MV-4-11 (cell line): ENCODE data around the gene PRM3.

Experiments
- DNase-seq: peaks from one replicate; lab custom pipeline; 2025; lab: John Stamatoyannopoulos, UW

Gene PRM3

DNA sequence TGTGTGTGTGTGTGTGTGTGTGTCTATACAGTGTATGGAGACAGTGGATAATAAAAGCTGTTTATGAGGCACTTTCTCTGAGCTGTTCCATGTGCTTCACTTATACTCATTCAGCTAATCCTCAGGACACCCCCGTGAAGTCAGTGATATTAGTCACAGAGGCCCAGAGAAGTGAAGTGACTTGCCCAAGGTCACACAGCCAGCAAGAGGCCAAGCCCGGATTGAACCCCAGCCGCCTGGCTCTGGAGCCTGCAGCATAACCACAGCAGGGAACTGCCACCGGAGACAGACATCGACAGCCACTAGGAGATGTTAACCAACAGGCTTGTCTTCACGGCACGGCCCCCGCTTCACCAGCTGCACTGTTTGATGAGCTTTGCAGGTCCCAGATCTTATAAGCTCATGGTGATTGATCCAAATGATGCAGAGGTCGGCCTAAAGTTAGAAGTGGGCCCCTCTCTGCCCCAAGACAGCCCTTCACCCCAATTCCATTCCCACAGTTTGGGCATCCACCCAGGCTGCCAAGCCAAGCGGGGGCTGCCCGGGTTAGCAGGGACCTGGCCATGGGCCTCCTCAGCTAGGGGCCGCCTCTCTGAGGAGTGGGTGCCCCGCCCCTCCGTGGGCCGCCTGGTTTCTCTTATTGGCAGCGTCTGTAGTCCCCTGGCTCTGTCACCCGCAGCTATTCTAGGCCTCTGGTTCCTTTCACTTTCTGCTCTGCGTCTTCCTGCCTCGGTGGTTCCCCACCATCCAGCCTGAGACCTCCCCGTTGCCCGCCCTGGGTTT is 48.3 kb downstream of the PRM3 start:
- DNase-seq = peak; percentile 79

DNA sequence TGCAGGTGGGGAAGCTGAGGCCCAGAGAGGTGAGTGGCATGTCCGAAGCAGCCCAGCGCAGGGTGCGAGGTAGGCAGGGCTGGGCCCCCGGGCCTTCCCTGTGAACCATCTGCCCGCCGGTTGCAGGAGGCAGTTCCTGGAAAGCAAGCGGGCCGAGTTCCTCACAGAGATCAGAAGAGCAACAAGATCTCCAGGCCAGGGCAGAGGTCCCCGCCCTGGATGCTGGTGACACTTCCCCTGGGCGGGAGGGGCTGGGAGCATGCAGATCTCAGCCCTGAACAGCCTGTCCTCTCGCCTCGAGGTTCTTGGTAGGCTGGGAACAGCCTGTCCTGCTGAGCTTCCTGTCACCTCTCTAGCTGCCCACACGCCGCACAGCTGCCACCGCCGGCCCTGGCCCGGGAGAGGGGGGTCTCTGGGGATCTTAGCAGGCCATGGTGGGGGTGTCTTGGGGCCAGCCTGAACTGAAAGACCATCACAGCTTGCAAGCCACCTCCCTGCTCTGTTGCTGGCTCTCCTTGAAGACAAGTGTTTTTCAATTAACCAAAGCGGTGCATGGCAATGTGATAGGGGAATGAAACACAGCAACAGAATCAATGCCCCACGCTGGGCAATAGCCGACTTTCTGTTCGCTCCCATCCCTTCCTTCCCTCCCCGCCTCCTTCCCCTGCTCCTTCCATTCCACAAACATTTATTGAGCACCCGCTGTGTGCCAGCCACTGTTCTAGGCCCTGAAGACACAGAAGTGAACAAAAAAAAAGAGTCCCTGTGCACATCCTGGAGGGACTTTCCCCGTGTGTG is 49.1 kb downstream of the PRM3 start:
- peak; percentile 96 for DNase-seq
